ENCODE measurements around the gene PTX4. TPM values are rescaled to one million over a fixed set of nuclear protein-coding genes. Genes with fewer than 3 reads are reported as not detected.

The PTX4 gene, protein sequence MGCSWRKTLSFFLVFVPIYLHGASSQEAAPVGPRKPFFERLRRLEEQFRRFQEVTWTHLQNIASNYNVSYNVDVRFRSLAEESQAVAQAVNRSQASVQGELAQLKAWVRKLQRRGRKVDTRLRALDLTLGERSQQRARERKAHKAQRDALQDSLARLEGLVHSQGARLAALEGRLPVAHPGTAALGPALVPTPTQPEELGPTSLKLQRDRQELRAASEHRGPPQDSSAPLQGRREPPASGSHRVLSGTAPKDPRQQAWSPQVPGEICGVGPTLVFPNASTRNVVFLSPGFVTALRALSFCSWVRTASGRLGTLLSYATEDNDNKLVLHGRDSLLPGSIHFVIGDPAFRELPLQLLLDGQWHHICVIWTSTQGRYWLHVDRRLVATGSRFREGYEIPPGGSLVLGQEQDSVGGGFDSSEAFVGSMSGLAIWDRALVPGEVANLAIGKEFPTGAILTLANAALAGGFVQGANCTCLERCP
- not detected for polyA plus RNA-seq (2013, experiment 1 of 2)
- polyA plus RNA-seq (2013, experiment 2 of 2): not detected

- no peaks in the 10 kb centered on the region for H3K36me3 ChIP-seq (ENCODE audit: insufficient read depth, low read length)
- H3K27ac ChIP-seq (ENCODE audit: low read depth, low read length): no peak within 1 kb of the TSS
- H3K4me3 ChIP-seq (ENCODE audit: low read length): no peak within 1 kb of the TSS
- H3K9me3 ChIP-seq (ENCODE audit: insufficient read depth, low read depth, low read length): no peaks in the 10 kb centered on the region
- 94% methylated on average over 19 of the region's 19 CpGs for WGBS
- H3K27me3 ChIP-seq (ENCODE audit: insufficient read depth, low read length): peaks cover 6% of the 10 kb centered on the region
- H3K9ac ChIP-seq (ENCODE audit: low read depth, low read length): no peak within 1 kb of the TSS; the same call in 1 of the 2 replicates
- H3K4me1 ChIP-seq (ENCODE audit: insufficient read depth, low read length): no peaks in the 10 kb centered on the region
Observed at GRCh38 chr16:1488619-1489018, at the start of gene PTX4. Gene PTX4, minus strand, starts transcription at chr16:1488944. Its CDS starts 35 bp downstream, at chr16:1488909.

GRCh38 chr16:1537763-1538289 is 49.1 kb upstream of the PTX4 start:
- no peaks in the 10 kb centered on the region for H3K9me3 ChIP-seq (ENCODE audit: insufficient read depth, low read depth, low read length)
- H3K27me3 ChIP-seq (ENCODE audit: insufficient read depth, low read length): no peaks in the 10 kb centered on the region
- no peaks in the 10 kb centered on the region for H3K4me1 ChIP-seq (ENCODE audit: insufficient read depth, low read length)
- no peak overlapping the region for H3K4me3 ChIP-seq (ENCODE audit: low read length)
- H3K27ac ChIP-seq (ENCODE audit: low read depth, low read length): no peak overlapping the region
- H3K36me3 ChIP-seq (ENCODE audit: insufficient read depth, low read length): no peaks in the 10 kb centered on the region
- WGBS: 95% methylated on average over 26 of the region's 26 CpGs
- H3K9ac ChIP-seq (ENCODE audit: low read depth, low read length): no peak overlapping the region; the same call in 1 of the 2 replicates

DNA sequence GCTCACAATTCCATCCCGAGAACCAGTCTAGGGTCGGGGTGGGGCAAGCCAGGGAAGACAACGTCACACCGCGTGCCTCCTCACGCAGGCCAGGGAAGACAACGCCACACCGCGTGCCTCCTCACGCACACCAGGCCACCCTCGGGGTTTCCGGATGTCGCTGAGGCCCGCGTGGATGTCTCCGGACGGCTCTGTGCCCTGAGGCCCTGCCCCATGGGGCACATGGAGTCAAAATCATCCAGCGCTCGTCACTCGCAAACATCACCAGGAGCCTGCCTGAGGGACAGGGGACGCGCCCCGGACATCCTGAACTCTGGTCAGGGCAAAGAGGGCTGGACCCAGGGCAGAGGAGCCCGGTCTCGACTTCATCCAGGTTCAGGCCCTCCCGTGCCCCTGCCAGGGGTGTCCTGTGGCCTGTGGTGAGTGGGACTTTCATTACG is 48.4 kb upstream of the PTX4 start:
- Histone ChIP-seq H3K9ac (ENCODE audit: low read depth, low read length) (no peak overlapping the region), H3K27me3 (ENCODE audit: insufficient read depth, low read length) (no peaks in the 10 kb centered on the region), H3K9me3 (ENCODE audit: insufficient read depth, low read depth, low read length) (no peaks in the 10 kb centered on the region), H3K4me1 (ENCODE audit: insufficient read depth, low read length) (no peaks in the 10 kb centered on the region), H3K27ac (ENCODE audit: low read depth, low read length) (no peak overlapping the region), H3K36me3 (ENCODE audit: insufficient read depth, low read length) (no peaks in the 10 kb centered on the region), H3K4me3 (ENCODE audit: low read length) (no peak overlapping the region)
- 95% methylated on average over 27 of the region's 27 CpGs for WGBS

- Histone ChIP-seq H3K4me3 (ENCODE audit: low read length) (no peak overlapping the region), H3K9me3 (ENCODE audit: insufficient read depth, low read depth, low read length) (no peaks in the 10 kb centered on the region), H3K9ac (ENCODE audit: low read depth, low read length) (no peak overlapping the region), H3K27ac (ENCODE audit: low read depth, low read length) (no peak overlapping the region), H3K36me3 (ENCODE audit: insufficient read depth, low read length) (no peaks in the 10 kb centered on the region), H3K4me1 (ENCODE audit: insufficient read depth, low read length) (no peaks in the 10 kb centered on the region), H3K27me3 (ENCODE audit: insufficient read depth, low read length) (no peaks in the 10 kb centered on the region)
- WGBS: 94% methylated on average over 13 of the region's 13 CpGs
Observed at GRCh38 chr16:1536601-1537000, 47.9 kb upstream of the PTX4 start.

- H3K4me1 ChIP-seq (ENCODE audit: insufficient read depth, low read length): no peaks in the 10 kb centered on the region
- no peak overlapping the region for H3K4me3 ChIP-seq (ENCODE audit: low read length)
- no peaks in the 10 kb centered on the region for H3K36me3 ChIP-seq (ENCODE audit: insufficient read depth, low read length)
- H3K9ac ChIP-seq (ENCODE audit: low read depth, low read length): no peak overlapping the region
- H3K9me3 ChIP-seq (ENCODE audit: insufficient read depth, low read depth, low read length): no peaks in the 10 kb centered on the region
- 90% methylated on average over 39 of the region's 39 CpGs for WGBS
- H3K27me3 ChIP-seq (ENCODE audit: insufficient read depth, low read length): no peaks in the 10 kb centered on the region
- H3K27ac ChIP-seq (ENCODE audit: low read depth, low read length): no peak overlapping the region
Observed at GRCh38 chr16:1535391-1536291, 46.9 kb upstream of the PTX4 start.

DNA sequence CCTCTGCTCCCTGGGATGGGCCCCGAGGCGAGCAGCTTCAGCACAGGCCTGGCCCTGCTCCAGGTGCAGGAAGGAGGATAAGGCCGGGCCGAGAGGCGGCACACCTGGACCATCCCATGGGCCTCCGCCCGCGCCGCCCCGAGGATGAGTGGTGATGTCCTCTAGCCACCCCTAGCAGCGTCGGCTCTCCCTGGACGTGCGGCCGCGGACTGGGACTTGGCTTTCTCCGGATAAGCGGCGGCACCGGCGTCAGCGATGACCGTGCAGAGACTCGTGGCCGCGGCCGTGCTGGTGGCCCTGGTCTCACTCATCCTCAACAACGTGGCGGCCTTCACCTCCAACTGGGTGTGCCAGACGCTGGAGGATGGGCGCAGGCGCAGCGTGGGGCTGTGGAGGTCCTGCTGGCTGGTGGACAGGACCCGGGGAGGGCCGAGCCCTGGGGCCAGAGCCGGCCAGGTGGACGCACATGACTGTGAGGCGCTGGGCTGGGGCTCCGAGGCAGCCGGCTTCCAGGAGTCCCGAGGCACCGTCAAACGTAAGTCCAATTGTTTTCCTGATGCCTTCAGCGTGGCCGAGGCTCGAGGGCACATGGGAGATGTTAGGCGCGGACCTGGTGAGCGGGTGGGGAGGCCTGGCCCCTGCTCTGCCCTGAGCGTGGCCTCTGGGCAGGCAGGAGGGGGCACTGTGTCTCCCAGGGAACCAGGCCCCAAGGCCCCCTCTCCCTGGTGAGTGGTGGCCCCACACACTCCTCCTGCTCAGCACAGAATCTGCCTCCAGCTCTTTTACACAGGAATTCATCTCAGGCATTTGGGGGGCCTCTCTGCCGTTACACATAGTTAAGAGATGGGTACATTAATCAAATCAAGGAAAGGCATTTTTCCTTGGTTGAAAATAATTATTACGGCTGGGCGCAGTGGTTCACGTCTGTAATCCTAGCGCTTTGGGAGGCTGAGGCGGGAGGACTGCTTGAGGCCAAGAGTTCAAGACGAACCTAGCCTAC is 45.6 kb upstream of the PTX4 start:
- no peak overlapping the region for H3K4me3 ChIP-seq (ENCODE audit: low read length)
- H3K27ac ChIP-seq (ENCODE audit: low read depth, low read length): no peak overlapping the region
- no peaks in the 10 kb centered on the region for H3K4me1 ChIP-seq (ENCODE audit: insufficient read depth, low read length)

DNA sequence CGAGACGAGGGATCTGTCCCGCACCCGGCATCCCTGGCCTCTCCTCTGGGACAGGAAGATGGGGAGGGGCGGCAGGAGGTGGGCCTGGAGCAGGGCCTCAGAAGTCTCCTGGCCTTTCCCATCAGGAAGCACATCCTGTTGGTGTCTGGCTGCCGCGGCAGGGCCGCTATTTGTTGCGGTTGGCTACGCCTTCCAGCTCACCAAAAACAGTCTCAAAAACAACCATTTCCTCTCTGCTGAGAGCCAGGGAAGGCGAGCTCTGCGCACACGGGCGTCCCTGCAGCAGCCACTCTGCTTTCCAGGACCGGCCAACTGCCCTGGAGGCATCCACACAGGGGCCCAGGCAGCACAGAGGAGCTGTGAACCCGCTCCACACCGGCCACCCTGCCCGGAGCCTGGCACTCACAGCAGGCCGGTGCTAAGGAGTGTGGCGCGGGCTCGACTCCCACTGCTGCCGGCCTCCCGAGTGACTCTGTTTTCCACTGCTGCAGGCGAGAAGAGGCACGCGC is 44.8 kb upstream of the PTX4 start, which contains the start of gene TMEM204:
TSS of gene TMEM204 (plus strand) at position 224 of the 509 bp plus-strand sequence. CDS start 610 bp downstream, outside the sequence.
- 88% methylated on average over 27 of the region's 27 CpGs for WGBS
- Histone ChIP-seq H3K9me3 (ENCODE audit: insufficient read depth, low read depth, low read length) (no peaks in the 10 kb centered on the region), H3K27ac (ENCODE audit: low read depth, low read length) (no peak within 1 kb of the TSS), H3K4me3 (ENCODE audit: low read length) (no peak within 1 kb of the TSS), H3K4me1 (ENCODE audit: insufficient read depth, low read length) (no peaks in the 10 kb centered on the region), H3K9ac (ENCODE audit: low read depth, low read length) (no peak within 1 kb of the TSS; the same call in 1 of the 2 replicates), H3K36me3 (ENCODE audit: insufficient read depth, low read length) (no peaks in the 10 kb centered on the region), H3K27me3 (ENCODE audit: insufficient read depth, low read length) (no peaks in the 10 kb centered on the region)

More for the DNA sequence above, 45.6 kb upstream of the PTX4 start:
- no peak overlapping the region for H3K9ac ChIP-seq (ENCODE audit: low read depth, low read length)
- H3K9me3 ChIP-seq (ENCODE audit: insufficient read depth, low read depth, low read length): no peaks in the 10 kb centered on the region
- 95% methylated on average over 57 of the region's 57 CpGs for WGBS
- no peaks in the 10 kb centered on the region for H3K27me3 ChIP-seq (ENCODE audit: insufficient read depth, low read length)
- no peaks in the 10 kb centered on the region for H3K36me3 ChIP-seq (ENCODE audit: insufficient read depth, low read length)

GRCh38 chr16:1532771-1533170 is 44.0 kb upstream of the PTX4 start:
- Histone ChIP-seq H3K27ac (ENCODE audit: low read depth, low read length) (no peak overlapping the region), H3K27me3 (ENCODE audit: insufficient read depth, low read length) (no peaks in the 10 kb centered on the region), H3K9me3 (ENCODE audit: insufficient read depth, low read depth, low read length) (no peaks in the 10 kb centered on the region), H3K4me3 (ENCODE audit: low read length) (no peak overlapping the region), H3K9ac (ENCODE audit: low read depth, low read length) (no peak overlapping the region), H3K4me1 (ENCODE audit: insufficient read depth, low read length) (no peaks in the 10 kb centered on the region), H3K36me3 (ENCODE audit: insufficient read depth, low read length) (no peaks in the 10 kb centered on the region)
- 90% methylated on average over 10 of the region's 10 CpGs for WGBS

GRCh38 chr16:1532081-1532760 is 43.5 kb upstream of the PTX4 start:
- H3K36me3 ChIP-seq (ENCODE audit: insufficient read depth, low read length): no peaks in the 10 kb centered on the region
- H3K4me3 ChIP-seq (ENCODE audit: low read length): no peak overlapping the region
- no peak overlapping the region for H3K9ac ChIP-seq (ENCODE audit: low read depth, low read length)
- no peaks in the 10 kb centered on the region for H3K9me3 ChIP-seq (ENCODE audit: insufficient read depth, low read depth, low read length)
- WGBS: 94% methylated on average over 28 of the region's 28 CpGs
- H3K4me1 ChIP-seq (ENCODE audit: insufficient read depth, low read length): no peaks in the 10 kb centered on the region
- H3K27me3 ChIP-seq (ENCODE audit: insufficient read depth, low read length): no peaks in the 10 kb centered on the region
- no peak overlapping the region for H3K27ac ChIP-seq (ENCODE audit: low read depth, low read length)

DNA sequence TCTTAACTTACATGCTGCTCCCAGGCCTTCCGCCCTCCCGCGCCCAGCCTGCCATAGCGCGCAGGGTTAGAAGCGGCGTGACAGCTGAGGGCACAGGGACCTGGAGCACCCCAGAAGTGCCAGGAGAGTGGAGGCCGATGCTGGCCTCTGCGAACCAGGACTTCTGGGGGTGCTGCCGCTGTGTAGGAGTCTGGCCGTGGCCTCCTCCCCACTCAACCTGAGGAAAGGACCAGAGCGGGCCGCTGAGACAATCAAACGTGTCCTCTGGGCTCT is 42.8 kb upstream of the PTX4 start:
- H3K9ac ChIP-seq (ENCODE audit: low read depth, low read length): no peak overlapping the region
- H3K27me3 ChIP-seq (ENCODE audit: insufficient read depth, low read length): no peaks in the 10 kb centered on the region
- H3K36me3 ChIP-seq (ENCODE audit: insufficient read depth, low read length): no peaks in the 10 kb centered on the region
- H3K4me1 ChIP-seq (ENCODE audit: insufficient read depth, low read length): no peaks in the 10 kb centered on the region
- no peaks in the 10 kb centered on the region for H3K9me3 ChIP-seq (ENCODE audit: insufficient read depth, low read depth, low read length)
- no peak overlapping the region for H3K27ac ChIP-seq (ENCODE audit: low read depth, low read length)
- WGBS: 96% methylated on average over 14 of the region's 14 CpGs
- H3K4me3 ChIP-seq (ENCODE audit: low read length): no peak overlapping the region

Measured in HUES64 (cell line).